Ureter (tissue), 1 donor: ENCODE results near the gene KIZ. TPM values are rescaled to one million over a fixed set of nuclear protein-coding genes. Genes with fewer than 3 reads are reported as not detected.
"Not testable (repeated sequence)": the region's sequence is repeated elsewhere in the genome, so short reads cannot be mapped to it uniquely, and the experiment has no call there.

ENCODE experiments used
- DNase-seq: peaks from one replicate; pipeline ENCODE4 v3.0.0-alpha.2; 2020; ENCODE audit warnings: low spot score
- total RNA-seq: library from RNA; stranded (reverse); gene quantifications from one replicate; pipeline ENCODE4 v1.2.4, GENCODE V29; 2023
- donor health status: DM: yes; HTN: yes; CAD: no.

Gene KIZ
- total RNA-seq, 1 donor from 2014 or later: 22.4 TPM

DNA sequence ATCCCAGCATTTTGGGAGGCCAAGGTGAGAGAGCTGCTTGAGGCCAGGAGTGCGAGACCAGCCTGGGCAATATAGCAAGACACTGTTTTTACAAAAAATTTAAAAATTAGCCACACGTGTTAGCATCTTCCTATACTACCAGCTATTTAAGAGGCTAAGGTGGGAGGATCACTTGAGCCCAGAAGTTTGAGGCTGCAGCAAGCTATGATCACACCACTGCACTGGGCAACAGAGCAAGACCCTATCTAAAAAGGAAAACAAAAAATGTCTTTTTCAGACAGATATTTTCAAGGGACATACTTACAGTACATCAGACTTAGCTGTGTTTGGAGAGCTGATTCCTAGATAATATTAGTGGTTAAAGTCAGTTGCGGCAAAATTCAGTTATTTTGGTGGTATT is 104.3 kb downstream of the KIZ start:
- no peak for DNase-seq

GRCh38 chr20:21230686-21231085 is 104.8 kb downstream of the KIZ start:
- DNase-seq: no peak

GRCh38 chr20:21232546-21233280 is 106.8 kb downstream of the KIZ start:
- DNase-seq: no peak

DNA sequence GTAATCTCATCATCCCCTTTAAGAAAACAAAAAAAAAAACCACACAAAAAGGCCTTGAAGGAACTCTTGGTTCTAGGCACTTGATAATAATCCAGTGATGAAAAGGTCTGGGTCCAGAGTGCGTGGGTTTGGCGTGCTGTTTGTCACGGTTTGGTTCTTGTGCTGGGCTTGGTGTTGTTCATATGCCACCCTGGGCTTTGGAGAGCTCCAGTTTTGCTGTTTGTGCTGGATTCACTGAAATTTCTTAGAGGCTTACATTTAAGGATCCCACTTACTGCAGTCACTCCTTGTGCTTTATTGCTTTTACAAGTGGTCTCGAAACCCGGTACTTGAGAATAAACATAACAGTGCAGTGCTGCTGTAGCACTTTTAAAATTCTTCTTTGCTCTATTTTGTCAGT is 108.4 kb downstream of the KIZ start:
- no peak for DNase-seq

DNA sequence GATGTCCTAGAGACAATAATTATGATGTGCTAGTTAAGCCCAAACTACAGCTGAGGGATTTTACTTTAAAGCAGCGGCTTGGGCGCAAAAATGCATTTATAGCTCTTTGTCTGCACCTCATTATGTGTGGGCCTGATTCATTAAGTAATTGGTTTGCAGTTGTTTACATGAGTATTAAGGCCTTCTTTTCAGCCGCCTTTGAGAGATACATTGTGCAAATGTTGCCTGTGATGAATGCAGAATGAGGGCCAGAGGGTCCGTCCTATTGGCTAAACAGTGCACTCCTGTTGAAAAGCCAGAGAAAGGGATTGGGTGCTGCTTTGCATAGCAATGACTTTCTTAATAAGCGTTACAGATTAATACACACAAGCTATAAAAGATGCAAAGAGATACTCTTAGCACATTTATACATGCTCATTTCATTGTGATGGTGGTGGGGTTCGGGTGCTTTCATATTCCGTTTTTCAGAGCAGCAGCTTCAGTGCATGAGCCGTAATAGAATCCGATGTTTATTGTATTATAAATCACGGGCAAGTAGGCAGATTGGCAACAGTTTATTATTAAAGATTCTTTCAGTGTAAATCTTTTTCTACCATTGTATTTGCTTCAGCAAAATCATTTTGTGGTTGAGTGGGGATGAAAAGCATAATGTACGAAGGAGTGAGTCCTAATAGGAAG is 109.1 kb downstream of the KIZ start:
- peak; percentile 9 for DNase-seq

DNA sequence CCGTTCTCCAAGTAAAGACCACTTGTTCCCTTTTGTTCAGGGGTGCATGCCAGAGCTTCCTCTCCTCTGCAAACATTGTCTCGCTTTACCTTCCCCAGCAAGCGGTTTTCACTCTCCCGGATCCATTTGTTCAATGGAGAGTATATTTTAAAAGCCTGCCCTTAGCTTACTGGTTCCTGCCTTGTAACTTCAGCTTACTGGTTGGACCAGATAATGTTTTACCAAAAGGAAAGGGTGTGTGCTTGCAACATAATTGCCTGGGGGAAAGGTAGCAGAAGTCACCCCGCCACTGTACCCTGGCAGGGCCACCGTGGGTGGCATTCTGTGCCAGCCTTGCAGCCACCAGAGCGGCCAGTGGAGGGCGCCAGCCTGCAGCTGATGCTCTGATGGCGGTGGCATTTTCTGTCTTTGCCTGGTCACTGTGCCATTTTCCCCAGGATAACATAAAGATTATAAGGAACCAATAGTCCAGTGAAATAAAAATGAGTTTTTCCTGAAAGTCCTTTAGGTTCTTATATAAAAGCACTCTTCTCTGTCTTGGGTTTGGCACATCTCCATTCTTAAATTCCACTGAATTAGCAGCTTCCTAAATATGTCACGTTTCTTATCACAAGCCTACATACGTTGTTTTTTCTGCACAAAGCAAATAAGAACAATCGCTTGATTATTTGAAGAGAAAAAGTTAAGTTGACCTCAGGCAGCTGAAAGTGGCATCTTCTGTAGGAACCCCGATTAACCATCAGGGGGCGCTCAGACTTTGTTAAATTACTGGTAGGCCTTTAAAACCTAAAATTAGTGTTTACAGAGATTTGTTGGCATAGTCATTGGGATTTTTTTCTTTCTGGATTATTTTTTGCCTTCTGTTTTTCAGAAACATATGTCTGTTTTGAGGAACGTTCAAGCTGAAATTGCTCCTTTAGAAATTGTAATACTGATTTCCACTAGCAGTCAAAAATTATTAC is 109.9 kb downstream of the KIZ start:
- peak; percentile 54 for DNase-seq

DNA sequence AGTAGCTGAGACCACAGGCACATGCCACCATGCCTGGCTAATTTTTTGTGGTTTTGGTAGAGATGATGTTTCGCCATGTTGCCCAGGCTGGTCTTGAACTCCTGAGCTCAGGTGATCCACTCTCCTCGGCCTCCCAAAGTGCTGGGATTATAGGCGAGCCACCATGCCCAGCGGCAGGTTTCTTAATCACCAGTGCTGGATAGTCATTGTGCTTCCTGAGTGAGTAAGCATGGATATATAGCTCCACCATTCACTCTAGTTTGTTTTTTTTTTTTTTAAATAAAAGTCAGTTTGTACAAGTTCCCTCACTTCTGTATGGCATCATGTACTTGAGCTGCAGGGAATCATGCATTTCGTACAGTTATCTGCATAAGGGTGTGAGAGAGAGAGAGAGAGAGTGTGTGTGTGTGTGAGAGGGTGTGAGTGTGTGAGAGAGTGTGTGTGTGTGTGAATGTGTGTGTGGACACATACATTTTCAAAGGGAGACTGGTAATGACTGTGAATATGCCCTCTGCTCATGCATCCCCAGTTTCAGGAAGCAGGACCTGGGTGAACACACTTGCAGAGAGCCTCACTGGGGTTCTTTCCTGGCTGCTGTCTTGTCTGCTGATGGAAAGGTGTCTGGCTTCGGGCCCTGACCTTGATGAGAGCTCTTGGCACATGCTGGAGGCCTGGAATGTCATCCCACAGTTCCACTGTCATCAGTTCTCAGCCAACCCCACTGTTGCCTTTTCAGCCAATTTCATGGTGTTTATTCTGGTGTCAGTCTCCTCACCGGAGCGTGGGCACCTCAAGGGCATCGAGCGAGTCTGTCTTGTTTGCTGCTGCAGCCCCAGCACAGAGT is 112.3 kb downstream of the KIZ start:
- DNase-seq: peak; percentile 9

GRCh38 chr20:21238818-21239536 is 113.1 kb downstream of the KIZ start:
- peak; percentile 6 for DNase-seq

DNA sequence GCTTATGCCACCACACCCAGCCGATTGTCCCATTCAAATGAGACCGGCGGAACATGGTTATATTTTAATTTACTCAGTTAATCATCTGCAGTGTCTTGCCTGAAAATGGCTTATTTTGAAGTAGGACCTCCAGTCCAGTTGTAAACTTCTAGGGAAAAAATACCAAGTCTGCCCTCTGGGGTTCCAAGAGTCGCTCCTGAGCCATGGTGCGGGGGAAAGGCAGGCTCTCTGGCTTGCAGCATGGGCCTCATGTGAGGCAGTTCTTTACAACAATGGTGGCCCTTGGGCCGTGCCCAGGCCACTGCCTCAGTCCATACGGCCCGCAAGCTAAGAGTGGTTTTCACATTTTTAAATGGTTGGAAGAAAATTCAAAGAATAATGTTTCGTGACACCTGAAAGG is 114.5 kb downstream of the KIZ start:
- peak; percentile 8 for DNase-seq

DNA sequence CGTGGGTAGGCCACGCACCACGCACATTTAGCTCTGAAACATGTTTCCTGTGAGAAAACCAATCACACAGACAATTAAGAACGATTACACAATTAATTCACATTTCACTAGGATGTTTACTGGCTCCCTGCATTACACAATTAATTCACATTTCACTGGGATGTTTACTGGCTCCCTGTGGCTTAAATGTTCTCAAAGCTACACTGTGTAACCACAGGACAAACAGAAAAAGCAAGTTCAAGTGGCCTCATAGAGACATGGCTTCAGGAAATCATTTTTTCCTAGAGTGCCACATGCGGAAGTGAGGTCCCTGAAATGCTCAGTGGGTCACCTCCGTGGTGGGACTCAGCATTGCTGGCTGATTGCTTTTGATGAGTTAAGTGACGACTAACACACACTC is 115.5 kb downstream of the KIZ start:
- no peak for DNase-seq

DNA sequence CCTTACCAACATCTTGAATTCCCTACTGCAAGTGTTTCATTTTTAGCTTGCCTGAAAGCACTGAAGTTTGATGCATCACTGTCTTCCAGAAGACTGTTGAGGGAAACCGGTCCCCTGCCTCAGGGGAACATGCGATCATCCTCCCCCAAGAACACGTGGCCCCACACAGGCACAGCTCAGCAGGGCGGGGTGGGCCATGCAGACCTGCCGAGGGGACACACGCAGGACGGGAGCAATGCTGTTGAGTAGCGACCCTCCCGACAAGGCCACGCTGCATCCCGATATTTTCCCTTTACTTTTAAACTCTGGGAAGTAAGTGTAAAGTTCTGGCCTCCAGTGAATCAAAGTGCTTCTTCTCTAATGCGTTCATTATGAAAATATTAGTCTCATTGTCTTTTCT is 117.9 kb downstream of the KIZ start:
- DNase-seq: no peak

DNA sequence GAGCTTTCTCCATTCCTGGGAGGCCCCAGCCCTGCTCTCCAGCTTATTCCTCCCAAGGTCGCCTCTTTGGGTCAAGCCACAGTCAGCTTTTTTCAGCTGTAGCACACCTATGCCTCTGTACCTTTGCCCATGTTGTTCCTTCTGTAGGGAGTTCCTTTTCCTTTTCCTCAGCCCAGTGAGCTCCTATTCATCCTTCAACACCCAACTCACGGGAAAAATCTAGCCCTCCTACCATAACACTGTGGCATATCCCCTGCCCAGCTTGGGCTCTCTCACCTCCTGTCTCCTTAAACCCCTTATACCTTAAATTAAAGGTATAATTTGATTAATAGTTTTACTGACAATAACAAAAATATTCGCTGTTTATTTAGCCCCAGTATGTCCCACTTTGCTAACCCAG is 118.9 kb downstream of the KIZ start:
- peak; percentile 6 for DNase-seq

- DNase-seq: no peak
Measured at GRCh38 chr20:21246161-21246560, 120.3 kb downstream of the KIZ start.

DNA sequence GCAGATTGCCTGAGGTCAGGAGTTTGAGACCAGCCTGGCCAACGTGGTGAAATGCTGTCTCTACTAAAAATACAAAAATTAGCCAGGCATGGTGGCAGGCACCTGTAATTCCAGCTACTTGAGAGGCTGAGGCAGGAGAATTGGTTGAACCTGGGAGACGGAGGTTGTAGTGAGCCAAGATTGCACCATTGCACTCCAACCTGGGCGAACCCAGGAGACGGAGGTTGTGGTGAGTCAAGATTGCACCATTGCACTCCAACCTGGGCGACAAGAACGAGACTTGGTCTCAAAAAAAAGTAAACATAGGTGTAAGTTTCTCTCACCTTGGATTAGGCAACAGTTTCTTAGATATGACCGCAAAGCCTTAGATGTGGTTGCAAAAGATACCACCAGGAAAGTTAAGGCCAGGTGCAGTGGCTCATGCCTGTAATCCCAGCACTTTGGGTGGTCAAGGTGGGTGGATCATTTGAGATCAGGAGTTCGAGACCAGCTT is 121.8 kb downstream of the KIZ start:
- DNase-seq: not testable (repeated sequence)

DNA sequence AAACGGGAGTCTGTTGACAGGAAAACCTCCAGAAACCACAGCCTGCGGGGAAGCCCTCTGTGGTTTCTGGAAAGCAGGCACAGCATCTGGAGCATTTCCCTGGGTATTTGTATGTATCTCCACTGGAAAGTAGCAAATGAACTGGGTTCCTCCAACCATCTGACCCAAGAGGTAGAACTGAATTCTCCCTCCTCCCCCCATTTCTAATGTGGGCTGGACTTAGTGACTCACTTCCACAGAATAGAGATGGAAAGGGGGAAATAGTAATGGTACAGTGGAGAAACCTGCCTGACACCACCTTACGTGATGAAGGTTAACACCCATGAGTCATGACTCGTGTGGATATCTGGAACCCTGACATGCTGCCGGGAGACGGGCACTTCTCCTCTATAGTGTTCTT is 125.4 kb downstream of the KIZ start:
- DNase-seq: no peak

- DNase-seq: no peak
Measured at GRCh38 chr20:21257192-21257591, 131.3 kb downstream of the KIZ start.

GRCh38 chr20:21258411-21258810 is 132.5 kb downstream of the KIZ start:
- no peak for DNase-seq

GRCh38 chr20:21259346-21259745 is 133.5 kb downstream of the KIZ start:
- DNase-seq: no peak

GRCh38 chr20:21262812-21263211 is 136.9 kb downstream of the KIZ start:
- no peak for DNase-seq
